IMR-90 (cell line): ENCODE results near the gene GPR32. TPM values are rescaled to one million over a fixed set of nuclear protein-coding genes. Genes with fewer than 3 reads are reported as not detected.

Experiments
- ATAC-seq: fragments of 200-7000 bp; cut with Tn5 transposase; 2 replicates; pipeline ENCODE4 v1.9.1; 2020; ENCODE audit warnings: low read depth, mild to moderate bottlenecking, moderate library complexity
- BruUV-seq: library from RNA; stranded (reverse); fragments of 400-500 nt; replicated peaks from 2 replicates; lab custom pipeline; 2021; lab: Mats Ljungman, UMichigan
- CTCF ChIA-PET: fragments of 300-600 bp; formaldehyde crosslinking; extraction: SDS; loops from one replicate; lab custom pipeline; 2021; ENCODE audit warnings: antibody characterized with exemption; lab: Yijun Ruan, JAX
- POLR2A ChIA-PET: fragments of 300-600 bp; sonication (Branson Sonifier 250); formaldehyde crosslinking; loops from one replicate; lab custom pipeline; 2022; ENCODE audit warnings: antibody characterized with exemption; ENCODE audit not compliant: unreplicated experiment; lab: Charles Lee
- DNase-seq: peaks from one replicate; pipeline ENCODE4 v3.0.0; 2013
- H2AFZ ChIP-seq: replicated peaks from 2 replicates; pipeline ENCODE3; 2013; ENCODE audit warnings: low read length, mild to moderate bottlenecking; ENCODE audit not compliant: poor library complexity
- H2AK5ac ChIP-seq: 2 replicates; pipeline ENCODE4 v1.6.1; 2013; ENCODE audit warnings: low read depth, low read length, inconsistent platforms
- H2AK9ac ChIP-seq: replicated peaks from 2 replicates; pipeline ENCODE3; 2013; ENCODE audit warnings: mild to moderate bottlenecking, low read depth, low read length, moderate library complexity; ENCODE audit not compliant: poor library complexity
- H2BK120ac ChIP-seq: 2 replicates; pipeline ENCODE4 v1.6.1; 2013; ENCODE audit warnings: low read depth, low read length, inconsistent platforms
- H2BK15ac ChIP-seq: 3 replicates; pipeline ENCODE4 v1.6.1; 2013; ENCODE audit warnings: low read depth, low read length, inconsistent platforms
- H2BK20ac ChIP-seq: 2 replicates; pipeline ENCODE4 v1.6.1; 2013; ENCODE audit warnings: low read depth, mild to moderate bottlenecking, inconsistent platforms, low read length, moderate library complexity
- H2BK5ac ChIP-seq: 2 replicates; pipeline ENCODE4 v1.6.1; 2013; ENCODE audit warnings: mild to moderate bottlenecking, low read depth, low read length, inconsistent platforms; ENCODE audit not compliant: poor library complexity, severe bottlenecking
- H3K14ac ChIP-seq: replicated peaks from 2 replicates; pipeline ENCODE4 v1.6.1; 2013; ENCODE audit warnings: low read depth, low read length, inconsistent platforms
- H3K18ac ChIP-seq: 2 replicates; pipeline ENCODE4 v1.6.1; 2013; ENCODE audit warnings: low read depth, low read length, control low read depth
- H3K23ac ChIP-seq: 2 replicates; pipeline ENCODE4 v1.6.1; 2013; ENCODE audit warnings: low read depth, low read length, inconsistent platforms
- H3K27ac ChIP-seq: 2 replicates; pipeline ENCODE4 v1.5.1; 2013; ENCODE audit warnings: mild to moderate bottlenecking, control low read depth, low read length; ENCODE audit not compliant: insufficient read depth
- H3K27me3 ChIP-seq: 2 replicates; pipeline ENCODE4 v1.6.1; 2013; ENCODE audit warnings: low read length; ENCODE audit not compliant: control insufficient read depth, insufficient read depth
- H3K36me3 ChIP-seq: 2 replicates; pipeline ENCODE4 v1.6.1; 2013; ENCODE audit warnings: low read length, mixed read lengths; ENCODE audit not compliant: control insufficient read depth, insufficient read depth
- H3K4ac ChIP-seq: 2 replicates; pipeline ENCODE4 v1.6.1; 2013; ENCODE audit warnings: low read depth, low read length, inconsistent platforms
- H3K4me1 ChIP-seq: 2 replicates; pipeline ENCODE4 v1.6.1; 2013; ENCODE audit warnings: low read length, mixed read lengths; ENCODE audit not compliant: control insufficient read depth, insufficient read depth
- H3K4me2 ChIP-seq: 2 replicates; pipeline ENCODE4 v1.6.1; 2013; ENCODE audit warnings: low read depth, mild to moderate bottlenecking, control low read depth, low read length, moderate library complexity
- H3K4me3 ChIP-seq: 2 replicates; pipeline ENCODE4 v1.5.1; 2013; ENCODE audit warnings: low read depth, mild to moderate bottlenecking, control low read depth, low read length, moderate library complexity; ENCODE audit not compliant: insufficient read depth
- H3K56ac ChIP-seq: 2 replicates; pipeline ENCODE4 v1.6.1; 2013; ENCODE audit warnings: low read length, inconsistent platforms; ENCODE audit not compliant: insufficient read depth; ENCODE audit errors: extremely low read depth
- H3K79me1 ChIP-seq, 2 experiments: 2 replicates each; pipeline ENCODE4 v1.6.1; 2013; ENCODE audit warnings: low read length in 2 of 2, inconsistent platforms in 1 of 2, low read depth in 1 of 2
- H3K9ac ChIP-seq: 2 replicates; pipeline ENCODE4 v1.6.1; 2013; ENCODE audit warnings: low read depth, low read length, control low read depth
- H3K9me1 ChIP-seq: 2 replicates; pipeline ENCODE4 v1.6.1; 2013; ENCODE audit warnings: low read length, inconsistent platforms; ENCODE audit not compliant: insufficient read depth
- H3K9me3 ChIP-seq: 2 replicates; pipeline ENCODE4 v1.6.1; 2013; ENCODE audit warnings: low read length; ENCODE audit not compliant: control insufficient read depth, insufficient read depth
- H4K20me1 ChIP-seq: 2 replicates; pipeline ENCODE4 v1.6.1; 2013; ENCODE audit warnings: low read length, inconsistent platforms; ENCODE audit not compliant: insufficient read depth
- H4K5ac ChIP-seq: 2 replicates; pipeline ENCODE4 v1.6.1; 2013; ENCODE audit warnings: mild to moderate bottlenecking, low read depth, low read length, control low read depth
- H4K8ac ChIP-seq, 2 experiments: 2 replicates each; pipeline ENCODE4 v1.6.1; 2013; ENCODE audit warnings: low read depth in 2 of 2, low read length in 2 of 2, control low read depth in 1 of 2, inconsistent platforms in 1 of 2
- H4K91ac ChIP-seq: 2 replicates; pipeline ENCODE4 v1.6.1; 2013; ENCODE audit warnings: low read depth, low read length, inconsistent platforms; ENCODE audit not compliant: insufficient read depth
- BHLHE40 ChIP-seq: fragments of 150-350 bp; IDR thresholded peaks from 2 replicates; pipeline ENCODE4 v1.6.1; 2016; ENCODE audit warnings: mild to moderate bottlenecking, low read depth, low read length
- CHD1 ChIP-seq: IDR thresholded peaks from 2 replicates; pipeline ENCODE4 v1.6.1; 2012; ENCODE audit warnings: low read depth, low read length, improper control_type of control experiment
- CTCF ChIP-seq: conservative IDR thresholded peaks from 2 replicates; pipeline ENCODE4 v1.5.1; 2012; ENCODE audit warnings: mild to moderate bottlenecking, low read depth, low read length, improper control_type of control experiment
- ELK1 ChIP-seq: fragments of 150-350 bp; IDR thresholded peaks from 2 replicates; pipeline ENCODE4 v1.6.1; 2016; ENCODE audit warnings: low read depth, mild to moderate bottlenecking, low read length, moderate library complexity, borderline replicate concordance
- NFE2L2 ChIP-seq: fragments of 150-350 bp; IDR thresholded peaks from 2 replicates; pipeline ENCODE4 v1.6.1; 2016; ENCODE audit warnings: low read depth, mild to moderate bottlenecking, low read length
- POLR2A ChIP-seq: IDR thresholded peaks from 2 replicates; pipeline ENCODE4 v1.6.1; 2012; ENCODE audit warnings: mild to moderate bottlenecking, low read depth, low read length
- RCOR1 ChIP-seq: IDR thresholded peaks from 2 replicates; pipeline ENCODE4 v1.6.1; 2012; ENCODE audit warnings: mild to moderate bottlenecking, low read length, improper control_type of control experiment; ENCODE audit not compliant: insufficient replicate concordance
- SMC3 ChIP-seq: fragments of 150-350 bp; IDR thresholded peaks from 2 replicates; pipeline ENCODE4 v1.6.1; 2016; ENCODE audit warnings: low read depth, mild to moderate bottlenecking, antibody characterized with exemption, low read length, moderate library complexity
- WGBS, 2 experiments: methylation state at CpG; one replicate each; pipeline versions ENCODE4 v1.1.5 to v1.1.7; 2013; ENCODE audit warnings: missing lambda C conversion rate in 2 of 2; ENCODE audit not compliant: insufficient read length in 1 of 2; ENCODE audit errors: extremely low coverage in 2 of 2; 5-methylcytosine and 5-hydroxymethylcytosine counted together
- dilution Hi-C: fragments of 300-500 bp; cut with HindIII; formaldehyde crosslinking; loops from one replicate; pipeline ENCODE4 v1.14.3; 2018; ENCODE audit warnings: low sequenced_read_pairs; ENCODE audit not compliant: unreplicated experiment
- in situ Hi-C: fragments of 300-500 bp; cut with MboI; formaldehyde crosslinking; loops from 3 replicates; pipeline ENCODE4 v1.14.3; 2019; ENCODE audit warnings: low sequenced_read_pairs, inconsistent platforms, mixed read lengths
- intact Hi-C: fragments of 100-400 bp; cut with micrococcal nuclease; formaldehyde crosslinking; loops from 2 replicates; pipeline ENCODE4 v1.10.0; 2022
- polyA plus RNA-seq, 3 experiments: library from polyadenylated mRNA; depleted of rRNA; stranded (reverse); fragments of >200 nt; gene quantifications; 2 replicates each; pipeline ENCODE4 v1.2.3, GENCODE V29; 2012; ENCODE audit warnings: low replicate concordance in 1 of 3
- total RNA-seq: library from RNA; depleted of rRNA; stranded (reverse); fragments of >200 nt; gene quantifications from 2 replicates; pipeline ENCODE4 v1.2.3, GENCODE V29; 2012

Gene GPR32
- total and polyA plus RNA-seq, 2 of the 4 experiments (the other 2 are of a cell fraction) = not detected

GRCh38 chr19:50770888-50771287, 624 bp downstream of the GPR32 start:
- Histone ChIP-seq H2BK120ac (no peak overlapping the region), H3K18ac (no peak overlapping the region), H3K79me1 (no peaks in the 10 kb centered on the region), H4K91ac (no peak overlapping the region), H3K56ac (no peak overlapping the region), H3K23ac (no peak overlapping the region), H3K4me1 (no peaks in the 10 kb centered on the region), H2AK9ac (no peak overlapping the region), H2BK15ac (no peak overlapping the region), H3K9me1 (no peaks in the 10 kb centered on the region), H3K27me3 (peaks cover 2% of the 10 kb centered on the region; the same call in 1 of the 2 replicates), H3K4me2 (no peak overlapping the region), H3K9ac (no peak overlapping the region), H2AK5ac (no peak overlapping the region), H3K14ac (no peak overlapping the region), H3K4me3 (no peak overlapping the region), H3K27ac (no peak overlapping the region), H3K9me3 (no peaks in the 10 kb centered on the region), H2AFZ (no peak overlapping the region), H4K5ac (no peak overlapping the region), H4K20me1 (no peaks in the 10 kb centered on the region), H2BK20ac (no peak overlapping the region), H2BK5ac (no peak overlapping the region), H3K36me3 (no peaks in the 10 kb centered on the region), H4K8ac (no peak overlapping the region), H3K4ac (no peak overlapping the region)
- ATAC-seq (no peak), DNase-seq (no peak)
- no peak for TF ChIP-seq BHLHE40
- no peak for TF ChIP-seq CHD1
- no peak for TF ChIP-seq CTCF
- no peak for TF ChIP-seq RCOR1
- no peak for TF ChIP-seq POLR2A
- no peak for TF ChIP-seq NFE2L2
- TF ChIP-seq SMC3 = no peak
- no peak for TF ChIP-seq ELK1
- intact Hi-C loops = no loop called here
- in situ Hi-C loops = no loop called here
- POLR2A ChIA-PET = no interaction called here
- no TSS peak for BruUV-seq
- CTCF ChIA-PET = no interaction called here
- 72% methylated on average over 7 of the region's 13 CpGs; no CpG with 5 or more reads in 1 of the 2 experiments for WGBS, 2 experiments
- dilution Hi-C loops = no loop called here
